H1 (cell line): ENCODE results near the gene CREB3L1.

Source experiments
- CEBPB ChIP-seq: IDR thresholded peaks from 2 replicates; pipeline ENCODE4 v1.6.1; 2012; ENCODE audit warnings: low read depth, low read length
- GABPA ChIP-seq: IDR thresholded peaks from 2 replicates; pipeline ENCODE4 v1.6.1; 2011; ENCODE audit warnings: mild to moderate bottlenecking, low read length, moderate library complexity, borderline replicate concordance; ENCODE audit not compliant: insufficient read depth
- POLR2A ChIP-seq, 2 experiments: IDR thresholded peaks; 1 replicate in 1 of 2; 2 replicates in 1 of 2; pipeline ENCODE4 v1.6.1; 2011; ENCODE audit warnings: low read depth in 2 of 2, low read length in 2 of 2, mild to moderate bottlenecking in 2 of 2; ENCODE audit errors: control extremely low read depth in 1 of 2
- RAD21 ChIP-seq, 2 experiments: IDR thresholded peaks in 1 of 2; conservative IDR thresholded peaks in 1 of 2; 2 replicates each; pipeline ENCODE4 v1.6.1; 2011; ENCODE audit warnings: low read depth in 2 of 2, low read length in 2 of 2, improper control_type of control experiment in 1 of 2, inconsistent platforms in 1 of 2, mild to moderate bottlenecking in 1 of 2, moderate library complexity in 1 of 2
- RBBP5 ChIP-seq: IDR thresholded peaks from 2 replicates; pipeline ENCODE4 v1.7.1; 2012; ENCODE audit warnings: low read depth, mild to moderate bottlenecking, inconsistent platforms, low read length, moderate library complexity, borderline replicate concordance
- SIRT6 ChIP-seq: IDR thresholded peaks from one replicate; pipeline ENCODE4 v1.7.1; 2012; ENCODE audit warnings: low read length, inconsistent platforms
- SRF ChIP-seq: IDR thresholded peaks from 2 replicates; pipeline ENCODE4 v1.6.1; 2011; ENCODE audit warnings: mild to moderate bottlenecking, low read depth, low read length, moderate library complexity
- SUZ12 ChIP-seq: fragments of 200-600 bp; sonication (generic); IDR thresholded peaks from 2 replicates; pipeline ENCODE4 v1.6.1; 2012; ENCODE audit warnings: mild to moderate bottlenecking, inconsistent platforms, low read length, moderate library complexity, mixed read lengths
- TBP ChIP-seq: IDR thresholded peaks from 2 replicates; pipeline ENCODE4 v1.6.1; 2011; ENCODE audit warnings: low read depth, low read length, improper control_type of control experiment
- TF ChIP-seq, protein P1 (sequence below), 3 experiments: IDR thresholded peaks; 1 replicate in 2 of 3; 2 replicates in 1 of 3; pipeline versions ENCODE4 v1.5.1 to v1.6.1; 2011; ENCODE audit warnings: low read length in 3 of 3, mild to moderate bottlenecking in 3 of 3, inconsistent platforms in 2 of 3, low read depth in 1 of 3, moderate library complexity in 1 of 3; ENCODE audit not compliant: insufficient read depth in 1 of 3; ENCODE audit errors: control extremely low read depth in 1 of 3

DNA sequence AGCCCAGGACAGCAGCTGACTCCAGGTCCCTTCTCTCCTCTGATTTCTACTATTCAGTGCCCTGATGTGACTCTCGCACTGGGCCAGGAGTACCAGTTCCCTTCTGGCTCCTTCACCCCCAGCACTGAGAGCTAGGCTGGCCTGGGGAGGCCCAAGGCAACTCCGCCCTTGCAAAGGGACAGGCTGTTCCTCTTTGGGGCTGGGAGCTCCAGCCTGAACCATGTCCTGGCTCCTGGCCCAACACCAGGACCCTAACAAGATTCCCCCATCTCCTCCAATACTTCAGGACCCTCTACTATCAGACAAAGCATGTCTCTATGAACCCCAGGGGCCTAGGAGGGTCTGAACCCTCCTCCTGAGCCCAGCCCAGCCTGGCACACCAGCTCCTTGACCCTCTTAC lies 12.5 kb downstream of the CREB3L1 start:
- TF ChIP-seq, protein P1, sequence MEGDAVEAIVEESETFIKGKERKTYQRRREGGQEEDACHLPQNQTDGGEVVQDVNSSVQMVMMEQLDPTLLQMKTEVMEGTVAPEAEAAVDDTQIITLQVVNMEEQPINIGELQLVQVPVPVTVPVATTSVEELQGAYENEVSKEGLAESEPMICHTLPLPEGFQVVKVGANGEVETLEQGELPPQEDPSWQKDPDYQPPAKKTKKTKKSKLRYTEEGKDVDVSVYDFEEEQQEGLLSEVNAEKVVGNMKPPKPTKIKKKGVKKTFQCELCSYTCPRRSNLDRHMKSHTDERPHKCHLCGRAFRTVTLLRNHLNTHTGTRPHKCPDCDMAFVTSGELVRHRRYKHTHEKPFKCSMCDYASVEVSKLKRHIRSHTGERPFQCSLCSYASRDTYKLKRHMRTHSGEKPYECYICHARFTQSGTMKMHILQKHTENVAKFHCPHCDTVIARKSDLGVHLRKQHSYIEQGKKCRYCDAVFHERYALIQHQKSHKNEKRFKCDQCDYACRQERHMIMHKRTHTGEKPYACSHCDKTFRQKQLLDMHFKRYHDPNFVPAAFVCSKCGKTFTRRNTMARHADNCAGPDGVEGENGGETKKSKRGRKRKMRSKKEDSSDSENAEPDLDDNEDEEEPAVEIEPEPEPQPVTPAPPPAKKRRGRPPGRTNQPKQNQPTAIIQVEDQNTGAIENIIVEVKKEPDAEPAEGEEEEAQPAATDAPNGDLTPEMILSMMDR (IDR thresholded peaks at IDR 0.05; ENCODE audit: control extremely low read depth in 1 of 3, insufficient read depth in 1 of 3, low read depth in 1 of 3, low read length in 3 of 3), result no peak
- TF ChIP-seq RBBP5, result no peak
- TF ChIP-seq RAD21 (IDR thresholded peaks at IDR 0.05 in 1 of 2, conservative IDR thresholded peaks at IDR 0.05 in 1 of 2; ENCODE audit: low read depth in 2 of 2, low read length in 2 of 2), result no peak
- TF ChIP-seq POLR2A (IDR thresholded peaks at IDR 0.05; ENCODE audit: control extremely low read depth in 1 of 2, low read depth in 2 of 2, low read length in 2 of 2), result no peak
- no peak for TF ChIP-seq TBP
- no peak for TF ChIP-seq SRF
- TF ChIP-seq SIRT6, result no peak
- TF ChIP-seq CEBPB, result no peak
- no peak for TF ChIP-seq GABPA
- TF ChIP-seq SUZ12, result no peak
